ENCODE results near the gene ASF1A. TPM values are rescaled to one million over a fixed set of nuclear protein-coding genes. Genes with fewer than 3 reads are reported as not detected.

Gene ASF1A
- total and polyA plus RNA-seq, 2 of the 13 experiments (the other 11 are each of a cell fraction or from before 2014, with no cell fraction given), result 14.5 to 49.9 TPM

GRCh38 chr6:118856301-118856700 lies 37.7 kb upstream of the ASF1A start:
- 94% methylated on average over 4 of the region's 4 CpGs for WGBS (ENCODE audit: low lambda C conversion rate)
- POLR2A ChIA-PET, result no interaction called here
- Histone ChIP-seq H3K27me3 (ENCODE audit: control insufficient read depth in 1 of 2, insufficient read depth in 2 of 2, low read length in 2 of 2) (no peaks in the 10 kb centered on the region), H3K9ac (ENCODE audit: insufficient read depth, low read depth, low read length) (no peak overlapping the region), H2AFZ (ENCODE audit: low read length) (no peak overlapping the region), H3K79me2 (ENCODE audit: insufficient read depth, low read length) (no peaks in the 10 kb centered on the region), H3K4me1 (ENCODE audit: insufficient read depth, low read length) (no peaks in the 10 kb centered on the region), H3K4me3 (replicated peaks in 1 of 3; ENCODE audit: insufficient read depth in 1 of 3, low read depth in 2 of 3, low read length in 3 of 3) (no peak overlapping the region), H3K4me2 (ENCODE audit: low read depth, low read length) (no peak overlapping the region), H3K36me3 (replicated peaks in 1 of 2; ENCODE audit: control insufficient read depth in 1 of 2, insufficient read depth in 2 of 2, low read length in 2 of 2) (no peaks in the 10 kb centered on the region), H4K20me1 (ENCODE audit: insufficient read depth, low read length) (no peaks in the 10 kb centered on the region), H3K27ac (ENCODE audit: extremely low read length, insufficient read depth, low read length) (no peak overlapping the region), H3K9me3 (ENCODE audit: low read length) (no peaks in the 10 kb centered on the region)
- ATAC-seq (no peak), FAIRE-seq (no peak), DNase-seq (ENCODE audit: low spot score) (no peak)
- intact Hi-C loops (cut with micrococcal nuclease; ENCODE audit: unreplicated experiment), result no loop called here
- CTCF ChIA-PET (ENCODE audit: low intra/inter-chr PET ratio, low total read pairs), result no interaction called here
- BruUV-seq (replicated peaks), result no TSS peak
- TF ChIP-seq ZNF17 (CRISPR knock-in tag; IDR thresholded peaks at IDR 0.05), result no peak
- in situ Hi-C loops (cut with HindIII; ENCODE audit: extremely low pct_ligation_motif_present, low pct_unique_long_range_greater_than_20kb), result no loop called here

DNA sequence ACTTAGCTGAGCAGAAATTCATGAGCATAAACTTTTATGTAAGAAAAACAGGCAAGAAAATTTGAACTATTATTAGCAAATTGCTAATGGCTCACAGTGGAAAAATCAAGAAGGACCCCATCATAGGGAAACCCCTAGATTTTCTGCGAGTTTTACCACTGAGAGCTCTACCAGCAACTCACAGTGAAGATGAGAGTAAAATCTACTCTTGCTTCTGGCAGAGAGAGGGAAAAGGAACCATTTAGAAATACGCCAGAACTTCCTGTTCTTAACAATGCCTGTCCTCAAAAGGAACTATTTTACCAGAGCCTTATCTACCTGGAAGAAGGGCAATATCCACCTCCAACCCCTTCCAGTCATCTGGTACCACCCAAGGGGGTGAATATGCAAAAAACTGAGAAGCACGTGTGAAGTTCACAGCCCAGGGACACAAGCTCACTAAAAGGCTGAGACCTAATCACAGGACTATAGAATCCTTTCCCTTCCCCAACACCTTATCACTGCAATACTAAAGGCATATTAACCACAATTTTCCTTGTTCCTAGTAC lies 34.4 kb upstream of the ASF1A start:
- ATAC-seq, result no peak
- intact Hi-C loops (cut with micrococcal nuclease; ENCODE audit: unreplicated experiment) (no loop called here), in situ Hi-C loops (cut with HindIII; ENCODE audit: extremely low pct_ligation_motif_present, low pct_unique_long_range_greater_than_20kb) (no loop called here)
- H3K36me3 ChIP-seq (replicated peaks in 1 of 2; ENCODE audit: control insufficient read depth in 1 of 2, insufficient read depth in 2 of 2, low read length in 2 of 2), result no peaks in the 10 kb centered on the region
- no peak for FAIRE-seq
- H4K20me1 ChIP-seq (ENCODE audit: insufficient read depth, low read length), result no peaks in the 10 kb centered on the region
- no peak for DNase-seq (ENCODE audit: low spot score)
- H3K9me3 ChIP-seq (ENCODE audit: low read length), result no peaks in the 10 kb centered on the region
- BruUV-seq (replicated peaks), result no TSS peak
- no peak overlapping the region for H3K27ac ChIP-seq (ENCODE audit: extremely low read length, insufficient read depth, low read length)
- ChIA-PET CTCF (ENCODE audit: low intra/inter-chr PET ratio, low total read pairs) (no interaction called here), POLR2A (no interaction called here)
- H3K27me3 ChIP-seq (ENCODE audit: control insufficient read depth in 1 of 2, insufficient read depth in 2 of 2, low read length in 2 of 2), result no peaks in the 10 kb centered on the region
- no peak overlapping the region for H2AFZ ChIP-seq (ENCODE audit: low read length)
- no peak overlapping the region for H3K4me2 ChIP-seq (ENCODE audit: low read depth, low read length)
- H3K9ac ChIP-seq (ENCODE audit: insufficient read depth, low read depth, low read length), result no peak overlapping the region
- 94% methylated on average over 3 of the region's 3 CpGs for WGBS (ENCODE audit: low lambda C conversion rate)
- no peak overlapping the region for H3K4me3 ChIP-seq (replicated peaks in 1 of 3; ENCODE audit: insufficient read depth in 1 of 3, low read depth in 2 of 3, low read length in 3 of 3)
- H3K79me2 ChIP-seq (ENCODE audit: insufficient read depth, low read length), result no peaks in the 10 kb centered on the region
- H3K4me1 ChIP-seq (ENCODE audit: insufficient read depth, low read length), result no peaks in the 10 kb centered on the region
- no peak for TF ChIP-seq ZNF687 (CRISPR knock-in tag; IDR thresholded peaks at IDR 0.05)
- TF ChIP-seq SNAPC5 (CRISPR knock-in tag; IDR thresholded peaks at IDR 0.05; ENCODE audit: borderline replicate concordance), result no peak
- TF ChIP-seq ZNF18 (CRISPR knock-in tag; IDR thresholded peaks at IDR 0.05; ENCODE audit: insufficient replicate concordance), result no peak
- no peak for TF ChIP-seq ZFP62 (CRISPR knock-in tag; IDR thresholded peaks at IDR 0.05)
- TF ChIP-seq TFAP4 (IDR thresholded peaks at IDR 0.05; ENCODE audit: borderline replicate concordance, low read depth), result no peak
- no peak for TF ChIP-seq ARHGAP35 (CRISPR knock-in tag; IDR thresholded peaks at IDR 0.05; ENCODE audit: borderline replicate concordance)
- no peak for TF ChIP-seq TAF1 (CRISPR knock-in tag; IDR thresholded peaks at IDR 0.05)
- TF ChIP-seq ZFAT (CRISPR knock-in tag; conservative IDR thresholded peaks at IDR 0.05), result no peak
- TF ChIP-seq ZC3H4 (CRISPR knock-in tag; IDR thresholded peaks at IDR 0.05; ENCODE audit: borderline replicate concordance), result no peak
- TF ChIP-seq KDM4B (CRISPR knock-in tag; IDR thresholded peaks at IDR 0.05), result no peak
- no peak for TF ChIP-seq JUNB (CRISPR knock-in tag; IDR thresholded peaks at IDR 0.05; ENCODE audit: borderline replicate concordance)
